NCI-H187 (cell line): ENCODE results near the gene TAS1R1.

Source experiments
- DNase-seq, 2 experiments: peaks; one replicate each; lab custom pipeline; 2025; lab: John Stamatoyannopoulos, UW

Gene TAS1R1

GRCh38 chr1:6572653-6573383 is 17.7 kb downstream of the TAS1R1 start:
- DNase-seq, result no peak

DNA sequence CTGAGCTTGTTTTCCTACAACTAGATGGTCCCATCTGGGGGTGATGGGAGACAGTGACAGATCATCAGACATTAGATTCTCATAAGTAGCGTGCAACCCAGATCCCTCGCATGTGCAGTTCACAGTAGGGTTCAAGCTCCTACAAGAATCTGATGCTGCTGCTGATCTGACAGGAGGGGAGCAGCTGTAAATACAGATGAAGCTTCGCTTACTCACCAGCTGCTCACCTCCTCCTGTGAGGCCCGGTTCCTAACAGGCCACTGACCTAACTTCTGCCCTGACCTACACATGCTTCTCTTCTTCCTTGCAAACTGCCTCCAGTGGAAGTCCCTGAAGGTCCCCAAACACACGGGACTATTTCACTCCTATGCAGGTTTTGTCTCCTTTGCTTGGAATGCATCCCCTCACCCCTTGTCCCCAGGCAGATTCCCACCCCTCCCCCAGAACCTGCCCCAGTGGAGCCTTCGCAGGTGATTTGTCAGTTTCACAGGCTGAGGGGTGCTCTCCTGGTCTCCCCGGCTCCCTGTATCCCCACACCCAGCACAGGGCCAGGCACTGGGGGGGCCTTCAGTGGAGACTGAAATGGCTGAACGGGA is 19.0 kb downstream of the TAS1R1 start:
- DNase-seq, result no peak

DNA sequence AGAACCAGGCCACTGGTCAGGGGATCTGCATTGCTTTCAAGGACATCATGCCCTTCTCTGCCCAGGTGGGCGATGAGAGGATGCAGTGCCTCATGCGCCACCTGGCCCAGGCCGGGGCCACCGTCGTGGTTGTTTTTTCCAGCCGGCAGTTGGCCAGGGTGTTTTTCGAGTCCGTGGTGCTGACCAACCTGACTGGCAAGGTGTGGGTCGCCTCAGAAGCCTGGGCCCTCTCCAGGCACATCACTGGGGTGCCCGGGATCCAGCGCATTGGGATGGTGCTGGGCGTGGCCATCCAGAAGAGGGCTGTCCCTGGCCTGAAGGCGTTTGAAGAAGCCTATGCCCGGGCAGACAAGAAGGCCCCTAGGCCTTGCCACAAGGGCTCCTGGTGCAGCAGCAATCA is 19.7 kb downstream of the TAS1R1 start:
- no peak for DNase-seq

DNA sequence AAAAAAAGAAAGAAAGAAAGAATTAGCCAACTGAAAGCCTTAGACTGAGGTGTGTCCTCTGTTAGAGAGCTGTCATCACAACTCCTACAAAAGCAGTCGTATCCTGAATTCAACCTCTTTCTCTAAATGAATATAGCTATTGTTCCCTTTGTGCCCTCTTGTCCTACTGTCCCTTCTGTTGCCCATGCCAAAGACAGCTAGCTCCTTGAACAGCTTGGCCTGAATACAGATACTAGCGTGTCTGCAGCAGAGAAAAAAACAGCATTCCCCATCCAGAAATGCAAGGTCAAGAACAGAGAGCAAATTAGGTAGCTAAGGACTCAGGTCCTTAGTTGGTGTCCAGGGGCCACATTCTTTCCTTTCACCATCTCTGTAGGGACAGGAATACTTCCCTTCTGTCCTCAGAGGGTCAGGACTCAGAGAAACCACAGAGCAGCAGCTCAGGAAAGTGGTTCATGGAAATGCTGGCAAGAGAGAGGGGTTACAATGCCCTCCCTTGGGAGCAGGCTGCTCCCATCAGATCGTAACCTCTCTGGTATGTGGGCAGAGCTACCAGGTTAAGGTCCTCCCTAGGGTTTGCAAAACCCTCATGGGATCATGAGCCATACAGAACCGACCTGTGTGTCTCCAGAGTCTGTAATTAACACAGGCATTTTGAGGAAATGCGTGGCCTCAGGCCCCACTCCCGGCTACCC is 22.9 kb downstream of the TAS1R1 start:
- DNase-seq, result no peak

GRCh38 chr1:6578624-6579373 is 23.7 kb downstream of the TAS1R1 start:
- DNase-seq, result no peak

- peak; percentile 90 to 96 for DNase-seq
Measured at GRCh38 chr1:6579374-6580118, 24.4 kb downstream of the TAS1R1 start, which contains the start of gene ZBTB48. Gene ZBTB48 (plus strand): TSS chr1:6579994. CDS start chr1:6580610, 616 bp downstream.

- no peak for DNase-seq
Measured at GRCh38 chr1:6580119-6580592, 25.0 kb downstream of the TAS1R1 start.

DNA sequence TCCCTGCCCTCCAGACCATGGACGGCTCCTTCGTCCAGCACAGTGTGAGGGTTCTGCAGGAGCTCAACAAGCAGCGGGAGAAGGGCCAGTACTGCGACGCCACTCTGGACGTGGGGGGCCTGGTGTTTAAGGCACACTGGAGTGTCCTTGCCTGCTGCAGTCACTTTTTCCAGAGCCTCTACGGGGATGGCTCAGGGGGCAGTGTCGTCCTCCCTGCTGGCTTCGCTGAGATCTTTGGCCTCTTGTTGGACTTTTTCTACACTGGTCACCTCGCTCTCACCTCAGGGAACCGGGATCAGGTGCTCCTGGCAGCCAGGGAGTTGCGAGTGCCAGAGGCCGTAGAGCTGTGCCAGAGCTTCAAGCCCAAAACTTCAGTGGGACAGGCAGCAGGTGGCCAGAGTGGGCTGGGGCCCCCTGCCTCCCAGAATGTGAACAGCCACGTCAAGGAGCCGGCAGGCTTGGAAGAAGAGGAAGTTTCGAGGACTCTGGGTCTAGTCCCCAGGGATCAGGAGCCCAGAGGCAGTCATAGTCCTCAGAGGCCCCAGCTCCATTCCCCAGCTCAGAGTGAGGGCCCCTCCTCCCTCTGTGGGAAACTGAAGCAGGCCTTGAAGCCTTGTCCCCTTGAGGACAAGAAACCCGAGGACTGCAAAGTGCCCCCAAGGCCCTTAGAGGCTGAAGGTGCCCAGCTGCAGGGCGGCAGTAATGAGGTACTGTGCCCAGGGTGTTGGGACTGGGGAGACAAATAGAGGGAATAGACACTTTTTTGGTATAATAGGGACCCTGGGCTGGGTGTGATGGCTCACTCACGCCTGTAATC is 25.7 kb downstream of the TAS1R1 start:
- DNase-seq, result no peak

- DNase-seq, result no peak
Measured at GRCh38 chr1:6581561-6582305, 26.6 kb downstream of the TAS1R1 start.

GRCh38 chr1:6582370-6582769 is 27.3 kb downstream of the TAS1R1 start:
- no peak for DNase-seq

DNA sequence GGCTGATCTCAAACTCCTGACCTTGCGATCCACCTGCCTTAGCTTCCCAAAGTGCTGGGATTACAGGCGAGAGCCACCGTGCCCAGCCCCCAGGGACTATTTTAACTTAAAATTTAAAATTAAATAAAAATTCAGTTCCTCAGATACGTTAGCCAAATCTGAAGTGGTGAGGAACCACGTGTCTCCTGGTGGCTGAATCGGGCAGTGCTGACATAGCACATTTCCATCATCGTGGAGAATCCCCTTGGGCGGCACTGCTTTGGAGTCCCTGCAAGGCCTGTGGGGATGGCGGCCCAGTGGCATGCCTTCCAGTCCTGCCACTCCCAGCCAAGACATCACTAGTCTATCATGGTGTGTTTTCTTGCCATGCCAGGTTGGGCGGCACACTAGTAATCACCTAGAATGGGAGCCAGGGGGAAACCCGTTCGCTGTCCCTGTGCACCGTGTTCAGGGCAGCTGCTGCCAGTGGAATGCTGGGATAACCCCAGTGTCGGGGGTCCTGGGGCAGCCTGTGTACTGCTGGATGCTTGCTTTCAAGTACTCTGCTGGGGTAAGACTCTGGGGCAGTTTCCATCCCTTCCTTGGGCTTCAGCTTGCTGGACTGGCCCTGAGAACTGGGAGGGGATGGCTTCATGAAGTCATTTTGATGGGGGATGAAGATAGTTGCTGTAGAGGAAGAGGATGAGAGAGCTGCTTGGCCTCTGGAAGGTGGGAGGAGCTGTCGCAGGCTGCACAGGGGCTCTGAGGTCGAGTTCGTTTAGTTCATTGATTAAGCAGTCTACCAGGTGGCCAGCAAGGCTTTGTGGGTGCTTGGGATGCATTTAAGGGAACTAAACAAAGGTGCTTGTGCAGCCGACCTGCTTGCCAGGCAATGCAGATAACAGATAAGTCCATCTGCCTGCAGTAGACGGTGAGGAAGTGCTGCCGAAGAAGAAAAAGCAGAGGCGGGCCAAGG is 29.3 kb downstream of the TAS1R1 start:
- DNase-seq, result no peak

GRCh38 chr1:6585081-6585722 is 30.1 kb downstream of the TAS1R1 start:
- no peak for DNase-seq

GRCh38 chr1:6585841-6586240 is 30.7 kb downstream of the TAS1R1 start:
- no peak for DNase-seq

DNA sequence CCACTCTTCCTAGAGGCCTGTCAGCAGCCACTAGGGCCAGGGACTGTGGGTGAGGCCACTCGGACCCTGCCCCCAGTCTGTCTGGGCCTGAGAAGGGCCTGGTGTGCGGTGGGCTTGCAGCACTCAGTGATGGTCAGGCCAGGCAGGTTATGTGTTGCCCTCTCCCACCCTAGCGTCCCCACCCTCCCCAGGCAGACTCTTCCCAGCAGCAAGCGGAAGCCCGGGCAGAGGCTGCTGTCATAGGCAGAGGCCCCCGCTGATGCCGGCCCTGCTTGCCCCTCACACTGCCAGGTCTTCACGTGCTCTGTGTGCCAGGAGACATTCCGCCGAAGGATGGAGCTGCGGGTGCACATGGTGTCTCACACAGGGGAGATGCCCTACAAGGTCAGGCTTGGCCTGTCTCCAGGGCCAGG is 31.3 kb downstream of the TAS1R1 start:
- no peak for DNase-seq

DNA sequence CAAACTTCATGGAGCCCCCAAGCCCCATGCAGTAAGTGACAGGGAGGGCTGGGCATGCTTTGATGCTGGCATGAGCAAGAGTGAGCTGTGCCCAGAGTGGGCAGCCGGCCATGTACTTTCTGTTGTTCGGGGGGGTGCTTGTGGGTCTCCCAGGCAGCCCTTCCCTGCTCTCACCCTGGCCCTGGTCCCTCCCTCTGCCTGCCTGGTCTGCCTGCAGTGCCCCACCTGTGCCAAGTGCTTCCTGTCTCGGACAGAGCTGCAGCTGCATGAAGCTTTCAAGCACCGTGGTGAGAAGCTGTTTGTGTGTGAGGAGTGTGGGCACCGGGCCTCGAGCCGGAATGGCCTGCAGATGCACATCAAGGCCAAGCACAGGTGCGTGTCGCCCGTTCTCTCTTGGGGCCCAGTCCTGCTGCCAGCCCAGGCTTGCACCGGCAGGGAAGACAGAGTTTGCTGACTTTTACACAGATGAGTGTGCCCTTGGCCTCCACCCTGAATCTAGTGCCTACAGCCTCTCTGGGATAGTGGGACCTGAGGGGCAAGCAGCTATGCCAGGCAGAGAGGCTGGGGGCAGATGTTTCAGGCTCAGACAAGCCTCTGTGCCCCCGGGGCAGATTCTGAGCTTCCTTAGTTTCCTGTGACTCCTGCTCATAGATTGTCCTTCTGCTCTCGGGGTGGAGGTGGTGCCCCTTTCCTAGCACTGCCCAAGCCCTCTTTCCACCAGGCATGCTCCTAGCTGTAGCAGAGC is 32.3 kb downstream of the TAS1R1 start:
- DNase-seq, result no peak

- DNase-seq, result no peak
Measured at GRCh38 chr1:6588128-6588892, 33.2 kb downstream of the TAS1R1 start.
